ENCODE measurements around the gene NAGPA.
"Not testable (repeated sequence)": the region's sequence is repeated elsewhere in the genome, so short reads cannot be mapped to it uniquely, and the experiment has no call there.

DNA sequence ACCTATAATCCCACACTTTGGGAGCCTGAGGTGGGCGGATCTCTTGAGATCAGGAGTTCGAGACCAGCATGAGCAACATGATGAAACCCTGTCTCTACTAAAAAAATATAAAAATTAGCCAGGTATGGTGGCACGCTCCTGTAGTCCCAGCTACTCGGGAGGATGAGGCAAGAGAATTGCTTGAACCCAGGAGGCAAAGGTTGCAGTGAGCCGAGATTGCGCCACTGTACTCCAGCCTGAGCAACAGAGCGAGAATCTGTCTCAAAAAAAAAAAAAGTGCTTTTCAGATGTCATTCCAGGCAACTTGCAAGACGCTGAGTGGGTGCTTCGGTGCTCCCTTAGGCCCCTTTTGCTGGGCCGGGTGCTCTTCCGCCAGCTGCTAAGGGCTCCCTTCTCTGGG, 10.8 kb upstream of the NAGPA start:
- TF ChIP-seq, protein P1, sequence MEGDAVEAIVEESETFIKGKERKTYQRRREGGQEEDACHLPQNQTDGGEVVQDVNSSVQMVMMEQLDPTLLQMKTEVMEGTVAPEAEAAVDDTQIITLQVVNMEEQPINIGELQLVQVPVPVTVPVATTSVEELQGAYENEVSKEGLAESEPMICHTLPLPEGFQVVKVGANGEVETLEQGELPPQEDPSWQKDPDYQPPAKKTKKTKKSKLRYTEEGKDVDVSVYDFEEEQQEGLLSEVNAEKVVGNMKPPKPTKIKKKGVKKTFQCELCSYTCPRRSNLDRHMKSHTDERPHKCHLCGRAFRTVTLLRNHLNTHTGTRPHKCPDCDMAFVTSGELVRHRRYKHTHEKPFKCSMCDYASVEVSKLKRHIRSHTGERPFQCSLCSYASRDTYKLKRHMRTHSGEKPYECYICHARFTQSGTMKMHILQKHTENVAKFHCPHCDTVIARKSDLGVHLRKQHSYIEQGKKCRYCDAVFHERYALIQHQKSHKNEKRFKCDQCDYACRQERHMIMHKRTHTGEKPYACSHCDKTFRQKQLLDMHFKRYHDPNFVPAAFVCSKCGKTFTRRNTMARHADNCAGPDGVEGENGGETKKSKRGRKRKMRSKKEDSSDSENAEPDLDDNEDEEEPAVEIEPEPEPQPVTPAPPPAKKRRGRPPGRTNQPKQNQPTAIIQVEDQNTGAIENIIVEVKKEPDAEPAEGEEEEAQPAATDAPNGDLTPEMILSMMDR (conservative IDR thresholded peaks at IDR 0.05; ENCODE audit: low read depth in 2 of 2): not testable (repeated sequence)
- TF ChIP-seq, protein P2, sequence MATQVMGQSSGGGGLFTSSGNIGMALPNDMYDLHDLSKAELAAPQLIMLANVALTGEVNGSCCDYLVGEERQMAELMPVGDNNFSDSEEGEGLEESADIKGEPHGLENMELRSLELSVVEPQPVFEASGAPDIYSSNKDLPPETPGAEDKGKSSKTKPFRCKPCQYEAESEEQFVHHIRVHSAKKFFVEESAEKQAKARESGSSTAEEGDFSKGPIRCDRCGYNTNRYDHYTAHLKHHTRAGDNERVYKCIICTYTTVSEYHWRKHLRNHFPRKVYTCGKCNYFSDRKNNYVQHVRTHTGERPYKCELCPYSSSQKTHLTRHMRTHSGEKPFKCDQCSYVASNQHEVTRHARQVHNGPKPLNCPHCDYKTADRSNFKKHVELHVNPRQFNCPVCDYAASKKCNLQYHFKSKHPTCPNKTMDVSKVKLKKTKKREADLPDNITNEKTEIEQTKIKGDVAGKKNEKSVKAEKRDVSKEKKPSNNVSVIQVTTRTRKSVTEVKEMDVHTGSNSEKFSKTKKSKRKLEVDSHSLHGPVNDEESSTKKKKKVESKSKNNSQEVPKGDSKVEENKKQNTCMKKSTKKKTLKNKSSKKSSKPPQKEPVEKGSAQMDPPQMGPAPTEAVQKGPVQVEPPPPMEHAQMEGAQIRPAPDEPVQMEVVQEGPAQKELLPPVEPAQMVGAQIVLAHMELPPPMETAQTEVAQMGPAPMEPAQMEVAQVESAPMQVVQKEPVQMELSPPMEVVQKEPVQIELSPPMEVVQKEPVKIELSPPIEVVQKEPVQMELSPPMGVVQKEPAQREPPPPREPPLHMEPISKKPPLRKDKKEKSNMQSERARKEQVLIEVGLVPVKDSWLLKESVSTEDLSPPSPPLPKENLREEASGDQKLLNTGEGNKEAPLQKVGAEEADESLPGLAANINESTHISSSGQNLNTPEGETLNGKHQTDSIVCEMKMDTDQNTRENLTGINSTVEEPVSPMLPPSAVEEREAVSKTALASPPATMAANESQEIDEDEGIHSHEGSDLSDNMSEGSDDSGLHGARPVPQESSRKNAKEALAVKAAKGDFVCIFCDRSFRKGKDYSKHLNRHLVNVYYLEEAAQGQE (IDR thresholded peaks at IDR 0.05; ENCODE audit: unreplicated experiment): not testable (repeated sequence)
- not testable (repeated sequence) for TF ChIP-seq POLR2AphosphoS5 (IDR thresholded peaks at IDR 0.05; ENCODE audit: low read depth); STAT1 (IDR thresholded peaks at IDR 0.05; ENCODE audit: unreplicated experiment); EZH2 (IDR thresholded peaks at IDR 0.05; ENCODE audit: low read depth, unreplicated experiment); EZH2phosphoT487 (IDR thresholded peaks at IDR 0.05; ENCODE audit: unreplicated experiment); ZNF331 (CRISPR knock-in tag; IDR thresholded peaks at IDR 0.05; ENCODE audit: low read depth); CREB1 (CRISPR knock-in tag; IDR thresholded peaks at IDR 0.05; ENCODE audit: low read depth); NANOG (IDR thresholded peaks at IDR 0.05; ENCODE audit: borderline replicate concordance); ZNF114 (CRISPR knock-in tag; IDR thresholded peaks at IDR 0.05)
- TF ChIP-seq, protein P3, sequence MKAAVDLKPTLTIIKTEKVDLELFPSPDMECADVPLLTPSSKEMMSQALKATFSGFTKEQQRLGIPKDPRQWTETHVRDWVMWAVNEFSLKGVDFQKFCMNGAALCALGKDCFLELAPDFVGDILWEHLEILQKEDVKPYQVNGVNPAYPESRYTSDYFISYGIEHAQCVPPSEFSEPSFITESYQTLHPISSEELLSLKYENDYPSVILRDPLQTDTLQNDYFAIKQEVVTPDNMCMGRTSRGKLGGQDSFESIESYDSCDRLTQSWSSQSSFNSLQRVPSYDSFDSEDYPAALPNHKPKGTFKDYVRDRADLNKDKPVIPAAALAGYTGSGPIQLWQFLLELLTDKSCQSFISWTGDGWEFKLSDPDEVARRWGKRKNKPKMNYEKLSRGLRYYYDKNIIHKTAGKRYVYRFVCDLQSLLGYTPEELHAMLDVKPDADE (IDR thresholded peaks at IDR 0.05): not testable (repeated sequence)
